GM19463 (cell line): ENCODE measurements around the gene BSCL2.
"Not testable (repeated sequence)": the region's sequence is repeated elsewhere in the genome, so short reads cannot be mapped to it uniquely, and the experiment has no call there.

Experiments used
- ATAC-seq: cut with Tn5 transposase; IDR thresholded peaks from one replicate; pipeline ENCODE4 v1.9.1; 2021; ENCODE audit warnings: mild to moderate bottlenecking, moderate library complexity; ENCODE audit not compliant: unreplicated experiment

The BSCL2 gene

GRCh38 chr11:62719302-62719978 lies 12.2 kb upstream of the BSCL2 start:
- no peak for ATAC-seq

- ATAC-seq, result no peak
Measured at GRCh38 chr11:62716816-62717215, 9.6 kb upstream of the BSCL2 start.

GRCh38 chr11:62716206-62716605 lies 9.0 kb upstream of the BSCL2 start:
- no peak for ATAC-seq

GRCh38 chr11:62715150-62716130 lies 8.2 kb upstream of the BSCL2 start:
- no peak for ATAC-seq

- no peak for ATAC-seq
Measured at GRCh38 chr11:62713343-62713742, 6.1 kb upstream of the BSCL2 start.

- no peak for ATAC-seq
Measured at GRCh38 chr11:62712861-62713260, 5.6 kb upstream of the BSCL2 start.

- no peak for ATAC-seq
Measured at GRCh38 chr11:62712276-62712812, 5.1 kb upstream of the BSCL2 start.

- no peak for ATAC-seq
Measured at GRCh38 chr11:62710001-62710345, 2.7 kb upstream of the BSCL2 start.

- peak; percentile 57 for ATAC-seq
Measured at GRCh38 chr11:62709247-62710000, 2.2 kb upstream of the BSCL2 start.

GRCh38 chr11:62708793-62709192 lies 1.6 kb upstream of the BSCL2 start:
- ATAC-seq, result no peak

GRCh38 chr11:62708392-62708791 lies 1.2 kb upstream of the BSCL2 start:
- ATAC-seq, result no peak

- ATAC-seq, result no peak
Measured at GRCh38 chr11:62706850-62707247, 375 bp downstream of the BSCL2 start.

- ATAC-seq, result peak; percentile 60
Measured at GRCh38 chr11:62705880-62706849, 1.1 kb downstream of the BSCL2 start.

- ATAC-seq, result no peak
Measured at GRCh38 chr11:62705413-62705812, 1.8 kb downstream of the BSCL2 start.

- not testable (repeated sequence) for ATAC-seq
Measured at GRCh38 chr11:62703921-62704320, 3.3 kb downstream of the BSCL2 start.

- no peak for ATAC-seq
Measured at GRCh38 chr11:62702246-62702645, 5.0 kb downstream of the BSCL2 start.

GRCh38 chr11:62694455-62695167 lies 12.6 kb downstream of the BSCL2 start:
- no peak for ATAC-seq

- ATAC-seq, result not testable (repeated sequence)
Measured at GRCh38 chr11:62693624-62694023, 13.6 kb downstream of the BSCL2 start.

- no peak for ATAC-seq
Measured at GRCh38 chr11:62689421-62690183, 17.6 kb downstream of the BSCL2 start, which contains the start of gene LRRN4CL. Gene LRRN4CL, minus strand, starts transcription at chr11:62689530. Its CDS starts 1,022 bp downstream, at chr11:62688508.
